Measurements from ENCODE around the gene GPR26. TPM values are rescaled to one million over a fixed set of nuclear protein-coding genes. Genes with fewer than 3 reads are reported as not detected.

Gene GPR26
- 0.04 TPM in 1 of 2 replicates, not detected in the other for total RNA-seq
- polyA plus RNA-seq = not detected in 2 replicates

- no peaks in the 10 kb centered on the region for H3K79me2 ChIP-seq
- H3K4me2 ChIP-seq = no peak within 1 kb of the TSS
- H2AFZ ChIP-seq = no peak within 1 kb of the TSS
- peak; percentile 23 for DNase-seq (ENCODE audit: low spot score)
- WGBS (ENCODE audit: low lambda C conversion rate, missing lambda C conversion rate) = 46% methylated on average over 86 of the region's 101 CpGs
- no peaks in the 10 kb centered on the region for H3K9me3 ChIP-seq (ENCODE audit: low read depth)
- H3K4me1 ChIP-seq (ENCODE audit: insufficient read depth) = no peaks in the 10 kb centered on the region
- no peak within 1 kb of the TSS for H3K27ac ChIP-seq
- no peaks in the 10 kb centered on the region for H3K9me2 ChIP-seq (replicated peaks; ENCODE audit: insufficient read depth)
- no peak within 1 kb of the TSS for H3K4me3 ChIP-seq
- no peaks in the 10 kb centered on the region for H3K36me3 ChIP-seq (replicated peaks; ENCODE audit: insufficient read depth, low read depth)
- TF ChIP-seq CTCF (IDR thresholded peaks at IDR 0.05; ENCODE audit: poor library complexity) (no peak), EZH2 (IDR thresholded peaks at IDR 0.05; ENCODE audit: borderline replicate concordance) (no peak), EZH2phosphoT487 (IDR thresholded peaks at IDR 0.05; ENCODE audit: low read depth, severe bottlenecking, unreplicated experiment) (no peak)
- no peaks in the 10 kb centered on the region for H4K20me1 ChIP-seq (ENCODE audit: insufficient read depth, poor library complexity, severe bottlenecking)
- peaks cover 66% of the 10 kb centered on the region for H3K27me3 ChIP-seq
Measured at GRCh38 chr10:123666318-123667236, at the start of gene GPR26. GPR26 (plus strand) TSS chr10:123666355; CDS start chr10:123666408, 53 bp downstream.

- no peak overlapping the region for H3K4me2 ChIP-seq
- TF ChIP-seq CTCF (IDR thresholded peaks at IDR 0.05; ENCODE audit: poor library complexity) (no peak), EZH2phosphoT487 (IDR thresholded peaks at IDR 0.05; ENCODE audit: low read depth, severe bottlenecking, unreplicated experiment) (no peak), EZH2 (IDR thresholded peaks at IDR 0.05; ENCODE audit: borderline replicate concordance) (no peak)
Measured at GRCh38 chr10:123618224-123618623, 47.9 kb upstream of the GPR26 start.

GRCh38 chr10:123619067-123619855, 46.9 kb upstream of the GPR26 start:
- Histone ChIP-seq H4K20me1 (ENCODE audit: insufficient read depth, poor library complexity, severe bottlenecking) (no peaks in the 10 kb centered on the region), H3K4me1 (ENCODE audit: insufficient read depth) (no peaks in the 10 kb centered on the region), H3K79me2 (no peaks in the 10 kb centered on the region), H2AFZ (no peak overlapping the region), H3K9me3 (ENCODE audit: low read depth) (no peaks in the 10 kb centered on the region), H3K4me3 (no peak overlapping the region), H3K4me2 (no peak overlapping the region), H3K27ac (no peak overlapping the region), H3K36me3 (replicated peaks; ENCODE audit: insufficient read depth, low read depth) (no peaks in the 10 kb centered on the region), H3K9me2 (replicated peaks; ENCODE audit: insufficient read depth) (no peaks in the 10 kb centered on the region), H3K27me3 (no peaks in the 10 kb centered on the region)
- DNase-seq (ENCODE audit: low spot score) = no peak
- TF ChIP-seq CTCF (IDR thresholded peaks at IDR 0.05; ENCODE audit: poor library complexity) = no peak
- no peak for TF ChIP-seq EZH2phosphoT487 (IDR thresholded peaks at IDR 0.05; ENCODE audit: low read depth, severe bottlenecking, unreplicated experiment)
- no peak for TF ChIP-seq EZH2 (IDR thresholded peaks at IDR 0.05; ENCODE audit: borderline replicate concordance)
- 86% methylated on average over 8 of the region's 8 CpGs for WGBS (ENCODE audit: low lambda C conversion rate, missing lambda C conversion rate)

More at GRCh38 chr10:123618224-123618623, 47.9 kb upstream of the GPR26 start:
- Histone ChIP-seq H3K36me3 (replicated peaks; ENCODE audit: insufficient read depth, low read depth) (no peaks in the 10 kb centered on the region), H3K4me3 (no peak overlapping the region), H3K79me2 (no peaks in the 10 kb centered on the region), H3K27ac (no peak overlapping the region), H3K27me3 (no peaks in the 10 kb centered on the region), H3K4me1 (ENCODE audit: insufficient read depth) (no peaks in the 10 kb centered on the region), H3K9me2 (replicated peaks; ENCODE audit: insufficient read depth) (no peaks in the 10 kb centered on the region), H2AFZ (no peak overlapping the region), H3K9me3 (ENCODE audit: low read depth) (no peaks in the 10 kb centered on the region), H4K20me1 (ENCODE audit: insufficient read depth, poor library complexity, severe bottlenecking) (no peaks in the 10 kb centered on the region)
- DNase-seq (ENCODE audit: low spot score) = no peak
